ENCODE data around the gene EIF2B4. TPM values are rescaled to one million over a fixed set of nuclear protein-coding genes. Genes with fewer than 3 reads are reported as not detected.
A peak's percentile ranks its signal among the peaks of the same experiment; 100 is the strongest.

Gene EIF2B4
- total RNA-seq, 1 donor from 2014 or later: 34.8 TPM

GRCh38 chr2:27379383-27379835, 9.3 kb upstream of the EIF2B4 start:
- DNase-seq (ENCODE audit: low spot score in 2 of 2): no peak
- no peaks in the 10 kb centered on the region for H3K27me3 ChIP-seq
- intact Hi-C loops (cut with DNase I): no loop called here
- no peaks in the 10 kb centered on the region for H3K9me3 ChIP-seq
- H3K4me3 ChIP-seq: peak overlapping the region; percentile 89 to 96
- TF ChIP-seq CTCF (IDR thresholded peaks at IDR 0.05): no peak
- peak overlapping the region; percentile 89 to 90 for H3K27ac ChIP-seq
- peaks cover 0 to 16% of the 10 kb centered on the region in 2 donors for H3K4me1 ChIP-seq
- H3K36me3 ChIP-seq: peaks cover 57 to 65% of the 10 kb centered on the region in 2 donors

- no peak for DNase-seq (ENCODE audit: low spot score in 2 of 2)
- no peaks in the 10 kb centered on the region for H3K27me3 ChIP-seq
- no peak overlapping the region for H3K27ac ChIP-seq
- H3K36me3 ChIP-seq: peaks cover 57 to 65% of the 10 kb centered on the region in 2 donors
- no peak overlapping the region for H3K4me3 ChIP-seq
- intact Hi-C loops (cut with DNase I): no loop called here
- no peak for TF ChIP-seq CTCF (IDR thresholded peaks at IDR 0.05)
- H3K9me3 ChIP-seq: no peaks in the 10 kb centered on the region
- H3K4me1 ChIP-seq: peaks cover 0 to 16% of the 10 kb centered on the region in 2 donors
These were observed 8.7 kb upstream of the EIF2B4 start for GRCh38 chr2:27378809-27379290.

GRCh38 chr2:27378096-27378808, 8.1 kb upstream of the EIF2B4 start:
- intact Hi-C loops (cut with DNase I): no loop called here
- Histone ChIP-seq H3K27ac (no peak overlapping the region), H3K4me3 (no peak overlapping the region), H3K4me1 (peaks cover 0 to 16% of the 10 kb centered on the region in 2 donors), H3K27me3 (no peaks in the 10 kb centered on the region), H3K36me3 (peaks cover 57 to 65% of the 10 kb centered on the region in 2 donors), H3K9me3 (no peaks in the 10 kb centered on the region)
- TF ChIP-seq CTCF (IDR thresholded peaks at IDR 0.05): no peak
- DNase-seq (ENCODE audit: low spot score in 2 of 2): no peak

- Histone ChIP-seq H3K4me1 (peaks cover 0 to 16% of the 10 kb centered on the region in 2 donors), H3K27me3 (no peaks in the 10 kb centered on the region), H3K27ac (no peak overlapping the region), H3K9me3 (no peaks in the 10 kb centered on the region), H3K4me3 (no peak overlapping the region), H3K36me3 (peaks cover 60 to 67% of the 10 kb centered on the region in 2 donors)
- intact Hi-C loops (cut with DNase I): no loop called here
- no peak for DNase-seq (ENCODE audit: low spot score in 2 of 2)
- no peak for TF ChIP-seq CTCF (IDR thresholded peaks at IDR 0.05)
These were observed 7.5 kb upstream of the EIF2B4 start for GRCh38 chr2:27377618-27378095.

GRCh38 chr2:27376866-27377617, 6.9 kb upstream of the EIF2B4 start:
- intact Hi-C loops (cut with DNase I): no loop called here
- peaks cover 0 to 20% of the 10 kb centered on the region in 2 donors for H3K4me1 ChIP-seq
- peaks cover 60 to 64% of the 10 kb centered on the region in 2 donors for H3K36me3 ChIP-seq
- H3K27ac ChIP-seq: no peak overlapping the region
- TF ChIP-seq CTCF (IDR thresholded peaks at IDR 0.05): no peak
- no peaks in the 10 kb centered on the region for H3K9me3 ChIP-seq
- no peak overlapping the region for H3K4me3 ChIP-seq
- DNase-seq (ENCODE audit: low spot score in 2 of 2): no peak
- H3K27me3 ChIP-seq: no peaks in the 10 kb centered on the region
